ENCODE measurements around the gene MX1.

MX1 gene

DNA sequence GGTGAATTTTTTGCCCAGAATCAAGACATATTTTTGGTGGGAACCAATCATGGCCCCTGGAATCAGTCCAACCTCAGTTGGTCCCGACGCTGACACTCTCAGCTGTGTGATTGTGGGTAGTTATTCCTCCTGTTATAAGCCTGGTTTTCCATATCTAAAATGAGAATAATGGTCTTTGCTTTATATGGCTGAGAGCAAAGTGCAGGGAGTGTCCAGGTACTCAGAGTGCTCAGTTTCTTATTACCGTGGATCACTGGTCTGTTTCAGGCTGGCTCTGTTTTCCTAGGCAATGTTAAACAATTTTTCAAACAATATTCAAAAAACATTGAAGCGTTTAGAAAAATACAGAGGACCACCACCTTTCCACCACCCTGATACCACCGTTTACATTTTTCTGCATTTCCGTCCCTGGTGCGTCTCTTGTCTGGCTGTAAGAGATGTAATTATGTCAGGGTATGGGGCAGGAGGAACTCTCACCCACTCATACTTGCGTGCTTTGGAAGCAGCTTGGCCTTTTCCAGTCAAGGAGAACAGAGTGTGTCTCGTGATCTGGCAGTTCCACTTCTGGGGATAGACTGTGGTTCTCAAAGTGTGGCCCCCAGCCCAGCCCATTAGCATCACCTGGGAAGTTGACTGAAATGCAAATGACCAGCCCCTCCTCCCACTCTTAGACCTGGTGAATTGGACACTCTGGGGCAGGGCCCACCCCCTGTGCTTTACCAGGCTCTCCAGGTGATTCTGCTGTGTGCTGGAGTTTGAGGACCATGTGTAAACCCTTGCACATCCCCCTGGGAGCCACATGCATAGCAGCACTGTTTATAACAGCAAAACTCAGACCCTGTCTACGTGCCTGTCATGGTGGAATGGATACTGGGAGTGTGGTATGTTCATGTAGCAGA, 6.8 kb downstream of the MX1 start:
- no peak for DNase-seq (ENCODE audit: low read depth)

DNA sequence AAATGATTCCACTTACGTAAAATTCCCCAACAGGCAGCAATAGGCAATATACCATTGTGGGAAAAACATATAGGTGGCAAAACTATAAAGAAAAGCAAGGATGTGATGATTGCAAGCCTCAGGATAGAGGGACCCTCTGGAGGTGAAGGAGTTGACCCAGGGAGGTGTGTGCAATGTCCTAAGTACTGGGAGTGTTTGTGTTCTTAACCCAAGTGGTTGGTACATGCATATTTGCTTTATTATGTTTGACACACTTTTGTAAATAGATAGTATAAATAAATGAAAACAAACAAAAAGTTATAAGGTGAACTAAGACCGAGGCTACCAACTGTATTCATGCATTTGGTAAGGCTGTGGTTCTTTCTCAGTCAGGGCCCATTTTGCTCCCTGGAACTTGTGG, 7.5 kb downstream of the MX1 start:
- DNase-seq (ENCODE audit: low read depth), result no peak

DNA sequence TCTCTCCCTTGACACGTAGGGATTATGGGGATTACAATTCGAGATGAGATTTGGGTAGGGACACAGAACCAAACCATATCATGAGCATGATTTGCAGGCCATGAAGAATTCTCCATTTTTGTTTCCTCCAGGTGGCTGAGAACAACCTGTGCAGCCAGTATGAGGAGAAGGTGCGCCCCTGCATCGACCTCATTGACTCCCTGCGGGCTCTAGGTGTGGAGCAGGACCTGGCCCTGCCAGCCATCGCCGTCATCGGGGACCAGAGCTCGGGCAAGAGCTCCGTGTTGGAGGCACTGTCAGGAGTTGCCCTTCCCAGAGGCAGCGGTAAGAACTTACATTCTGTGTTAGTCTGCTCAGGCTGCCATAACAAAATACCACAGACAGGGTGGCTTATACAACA, 9.7 kb downstream of the MX1 start:
- no peak for DNase-seq (ENCODE audit: low read depth)

DNA sequence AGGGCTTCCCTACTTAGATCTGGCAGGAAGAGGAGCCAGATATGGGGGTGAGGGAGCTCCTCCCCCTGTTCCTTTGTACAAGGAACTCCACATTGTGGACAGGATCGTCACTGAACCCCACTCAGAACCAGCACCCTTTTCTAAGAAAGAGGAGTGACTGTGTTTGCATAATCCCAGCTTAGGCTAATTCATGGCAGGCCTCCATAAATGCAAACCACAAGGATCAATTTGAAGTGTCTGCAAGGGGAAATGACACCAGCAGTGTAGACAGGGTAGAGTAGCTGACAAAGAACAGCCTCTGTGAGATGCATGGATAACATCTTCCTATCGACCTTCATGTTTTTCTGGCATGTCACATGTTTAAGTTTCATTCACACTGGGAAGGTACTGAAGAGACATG, 11.7 kb downstream of the MX1 start:
- no peak for DNase-seq (ENCODE audit: low read depth)

DNA sequence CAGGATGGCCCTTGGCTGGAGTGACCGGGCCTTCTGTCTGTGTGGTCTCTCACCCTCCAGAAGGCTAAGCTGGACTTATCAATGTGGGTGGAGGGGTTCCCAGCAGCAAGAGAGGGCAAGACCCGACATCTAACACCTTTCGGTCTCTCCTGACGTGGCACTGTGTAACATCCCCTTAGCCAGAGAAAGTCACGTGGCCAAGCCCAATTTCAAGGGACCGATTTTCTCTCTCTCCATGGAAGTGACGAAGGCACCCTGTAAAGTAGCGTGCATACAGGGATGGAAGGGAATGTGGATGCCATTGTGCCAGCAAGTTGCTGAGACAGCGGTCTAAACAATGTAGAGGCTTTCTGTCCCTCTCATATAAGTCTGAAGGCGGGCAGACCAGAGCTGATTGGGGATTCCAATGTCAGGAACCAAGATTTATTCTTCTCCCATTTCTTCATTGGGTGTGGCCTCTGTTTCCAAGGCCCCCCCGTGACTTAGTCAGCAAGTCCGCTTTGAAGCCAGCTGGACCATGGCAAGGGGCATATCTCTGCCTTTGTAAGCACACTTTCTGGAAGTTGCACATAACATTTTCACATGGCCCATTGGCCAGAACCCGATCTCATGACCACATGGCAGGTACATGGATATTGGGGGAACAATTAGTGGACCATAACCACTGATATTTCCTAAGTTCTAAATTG, 12.5 kb downstream of the MX1 start:
- DNase-seq (ENCODE audit: low read depth), result no peak

DNA sequence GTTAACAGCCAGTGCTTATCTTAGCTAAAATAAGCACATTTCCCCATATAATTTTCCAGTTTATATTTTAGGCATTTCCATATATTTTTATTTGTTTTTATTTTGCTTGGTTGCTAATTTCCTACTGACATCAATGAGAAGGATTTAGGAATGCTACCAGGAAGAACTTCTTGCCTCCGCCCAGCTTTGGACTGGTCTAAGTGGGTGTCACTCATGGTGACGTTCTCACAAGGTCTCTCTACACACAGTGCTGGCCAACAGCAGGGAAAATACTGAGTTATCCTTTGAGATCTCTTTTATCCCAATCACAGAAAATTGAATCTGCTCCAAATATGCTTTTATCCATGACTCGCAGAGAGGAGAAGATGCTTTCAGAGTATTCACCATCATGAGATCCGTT, 13.2 kb downstream of the MX1 start:
- DNase-seq (ENCODE audit: low read depth), result no peak

DNA sequence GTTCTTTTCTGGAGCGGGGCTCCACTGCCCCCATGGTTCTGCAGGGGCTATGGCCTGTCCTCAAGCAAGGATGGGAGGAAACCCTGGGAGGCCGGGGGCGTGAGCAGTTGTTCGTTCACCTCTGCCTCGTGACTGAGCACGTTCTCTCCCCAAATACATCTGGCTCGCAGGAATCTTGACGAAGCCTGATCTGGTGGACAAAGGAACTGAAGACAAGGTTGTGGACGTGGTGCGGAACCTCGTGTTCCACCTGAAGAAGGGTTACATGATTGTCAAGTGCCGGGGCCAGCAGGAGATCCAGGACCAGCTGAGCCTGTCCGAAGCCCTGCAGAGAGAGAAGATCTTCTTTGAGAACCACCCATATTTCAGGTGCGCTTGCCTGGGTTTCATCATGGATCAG, 15.5 kb downstream of the MX1 start:
- DNase-seq (ENCODE audit: low read depth), result no peak

DNA sequence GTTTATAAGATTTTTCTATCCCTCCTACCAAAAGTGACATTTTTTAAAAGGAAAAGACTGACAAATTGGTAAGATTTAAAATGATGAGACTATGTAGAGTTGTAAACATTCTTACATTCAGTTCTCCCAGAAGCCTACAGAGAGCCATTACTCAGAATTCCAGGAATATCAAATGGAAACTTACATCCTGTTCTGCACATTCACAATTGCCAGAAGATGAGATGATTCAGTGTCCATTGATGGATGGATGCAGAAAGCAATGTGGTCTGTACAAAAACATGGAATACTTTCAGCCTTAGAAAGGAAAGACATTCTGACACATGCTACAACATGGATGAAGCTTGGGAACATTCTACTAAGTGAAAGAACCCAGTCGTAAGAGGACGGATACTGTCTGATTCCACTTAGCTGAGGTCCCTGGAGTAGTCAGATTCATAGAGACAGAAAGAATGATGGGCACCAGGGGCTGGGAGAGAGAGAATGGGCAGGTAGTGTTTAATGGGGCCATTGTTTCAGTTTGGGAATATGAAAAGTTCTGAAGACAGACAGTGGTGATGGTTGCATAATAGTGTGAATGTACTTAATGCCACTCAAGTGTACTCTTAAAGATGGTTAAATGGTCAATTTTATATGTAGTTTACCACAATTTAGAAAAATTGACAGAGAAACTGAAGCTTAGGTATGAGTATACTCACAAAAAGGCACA, 16.6 kb downstream of the MX1 start:
- DNase-seq (ENCODE audit: low read depth), result no peak

DNA sequence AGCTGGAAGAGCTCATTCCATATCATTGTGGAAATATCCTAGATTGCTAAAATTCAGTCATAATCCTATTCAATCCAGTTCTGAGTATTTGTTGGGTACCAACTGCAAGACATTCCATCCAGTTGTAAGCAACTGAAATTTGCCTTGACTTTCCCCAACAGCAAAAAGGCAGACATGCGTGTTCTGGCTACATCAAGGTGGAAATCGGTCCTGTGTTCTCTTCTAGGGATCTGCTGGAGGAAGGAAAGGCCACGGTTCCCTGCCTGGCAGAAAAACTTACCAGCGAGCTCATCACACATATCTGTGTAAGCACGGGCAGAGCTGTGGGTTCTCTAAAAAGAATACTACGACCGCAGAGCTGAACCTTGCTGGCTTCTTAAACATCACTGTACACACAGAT, 17.5 kb downstream of the MX1 start:
- DNase-seq (ENCODE audit: low read depth), result no peak

DNA sequence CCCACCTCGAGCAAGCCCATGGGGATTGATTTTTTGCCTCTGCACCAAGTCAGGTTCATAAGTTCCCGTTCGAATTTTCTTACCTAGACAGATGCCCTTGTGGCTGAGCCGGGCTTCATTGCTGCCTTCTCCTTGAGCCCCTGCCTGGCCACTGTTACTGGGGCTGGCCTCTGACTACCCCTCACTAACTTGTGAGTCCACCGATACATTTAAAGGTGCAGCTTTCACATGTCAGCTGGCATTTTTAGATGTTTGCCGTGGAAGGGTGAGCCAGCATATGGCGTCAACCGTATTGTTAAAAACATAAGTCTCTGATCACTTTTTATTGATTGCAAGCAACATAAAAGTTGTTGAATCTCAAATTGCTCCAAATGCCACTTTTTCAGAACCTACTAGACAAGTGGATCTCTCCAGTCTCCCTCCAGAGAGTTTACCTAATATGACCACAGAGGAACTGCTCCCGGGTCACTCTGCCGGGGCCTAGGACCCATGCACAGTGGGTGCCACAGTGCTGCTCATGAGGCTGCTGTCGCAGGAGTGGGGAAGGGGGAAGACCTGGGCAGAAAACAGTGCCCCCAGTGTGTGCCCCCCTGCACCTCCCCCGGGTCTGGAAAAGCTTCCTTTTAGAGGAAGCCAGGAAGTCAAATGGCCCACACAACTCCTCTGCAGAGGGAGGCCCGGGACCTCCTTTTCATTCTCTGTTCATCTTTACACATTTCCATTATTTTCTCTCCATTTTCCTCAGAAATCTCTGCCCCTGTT, 18.8 kb downstream of the MX1 start:
- no peak for DNase-seq (ENCODE audit: low read depth)

DNA sequence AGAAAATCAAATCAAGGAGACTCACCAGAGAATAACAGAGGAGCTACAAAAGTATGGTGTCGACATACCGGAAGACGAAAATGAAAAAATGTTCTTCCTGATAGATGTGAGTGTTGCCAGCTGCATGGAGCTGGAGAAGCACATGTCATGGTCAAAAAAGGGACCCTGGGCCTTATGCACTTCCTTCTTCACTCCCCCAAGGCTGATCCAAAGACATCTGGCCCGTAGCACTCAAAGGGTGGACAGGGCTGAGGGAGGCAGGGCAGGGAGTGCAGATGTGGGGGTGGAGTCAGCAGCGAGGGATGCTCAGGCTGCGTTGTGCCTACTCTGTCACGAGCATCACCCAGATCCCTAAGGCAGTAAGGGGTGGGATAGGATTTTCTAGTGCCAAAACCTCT, 19.4 kb downstream of the MX1 start:
- DNase-seq (ENCODE audit: low read depth), result no peak

DNA sequence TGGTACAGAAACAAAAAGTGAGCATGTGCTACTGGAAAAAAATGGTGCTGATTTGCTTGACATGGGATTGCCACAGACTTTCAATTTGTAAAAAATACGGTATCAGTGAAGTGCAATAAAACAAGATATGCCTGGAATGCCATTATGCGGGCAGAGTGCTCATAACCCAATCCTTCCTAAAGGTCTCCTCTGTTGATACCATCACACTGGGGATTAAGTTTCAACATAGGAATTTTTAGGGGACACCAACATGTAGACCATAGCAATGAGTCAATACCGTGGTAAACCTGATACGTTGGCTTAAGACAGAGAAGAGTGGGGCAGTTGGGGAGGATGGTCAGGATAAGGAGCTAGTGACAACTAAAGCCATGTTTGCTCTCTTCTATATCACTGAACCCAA, 20.5 kb downstream of the MX1 start:
- DNase-seq (ENCODE audit: low read depth), result no peak

DNA sequence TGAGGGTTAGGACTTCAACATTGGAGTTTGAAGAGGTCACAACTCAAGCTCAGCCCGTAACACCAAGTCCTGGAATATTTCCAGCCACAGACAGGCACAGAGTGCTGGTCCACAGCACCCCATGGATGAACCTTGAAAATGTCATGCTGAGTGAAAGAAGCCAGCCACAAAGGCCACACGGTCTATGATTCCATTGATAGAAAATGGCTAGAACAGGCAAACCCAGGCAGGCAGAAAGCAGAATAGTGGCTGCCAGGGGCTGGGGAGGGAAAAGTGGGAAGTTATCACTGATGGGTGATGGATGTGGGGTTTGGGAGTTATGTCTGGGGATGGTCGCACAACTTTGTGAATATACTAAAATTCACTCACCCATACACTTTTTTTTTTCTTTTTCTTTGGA, 21.3 kb downstream of the MX1 start:
- no peak for DNase-seq (ENCODE audit: low read depth)

DNA sequence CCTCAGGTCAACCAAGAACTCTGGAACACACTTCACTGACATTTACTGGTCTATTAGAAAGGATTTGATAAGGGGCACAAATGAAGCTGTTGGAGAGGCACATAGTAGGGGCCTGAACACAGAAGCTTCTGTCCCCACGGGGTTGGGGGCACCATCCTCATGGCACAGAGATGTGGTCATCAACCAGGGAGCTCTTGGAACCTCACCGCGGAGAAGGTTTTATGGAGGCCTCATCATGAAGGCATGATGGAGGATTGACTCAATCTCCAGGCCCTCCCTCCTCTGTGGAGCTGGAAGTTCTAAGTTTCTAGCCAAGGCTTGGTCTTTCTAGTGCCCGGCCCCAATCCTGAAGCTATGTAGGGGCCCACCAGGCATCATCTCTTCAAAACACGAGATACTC, 23.6 kb downstream of the MX1 start:
- no peak for DNase-seq (ENCODE audit: low read depth)

DNA sequence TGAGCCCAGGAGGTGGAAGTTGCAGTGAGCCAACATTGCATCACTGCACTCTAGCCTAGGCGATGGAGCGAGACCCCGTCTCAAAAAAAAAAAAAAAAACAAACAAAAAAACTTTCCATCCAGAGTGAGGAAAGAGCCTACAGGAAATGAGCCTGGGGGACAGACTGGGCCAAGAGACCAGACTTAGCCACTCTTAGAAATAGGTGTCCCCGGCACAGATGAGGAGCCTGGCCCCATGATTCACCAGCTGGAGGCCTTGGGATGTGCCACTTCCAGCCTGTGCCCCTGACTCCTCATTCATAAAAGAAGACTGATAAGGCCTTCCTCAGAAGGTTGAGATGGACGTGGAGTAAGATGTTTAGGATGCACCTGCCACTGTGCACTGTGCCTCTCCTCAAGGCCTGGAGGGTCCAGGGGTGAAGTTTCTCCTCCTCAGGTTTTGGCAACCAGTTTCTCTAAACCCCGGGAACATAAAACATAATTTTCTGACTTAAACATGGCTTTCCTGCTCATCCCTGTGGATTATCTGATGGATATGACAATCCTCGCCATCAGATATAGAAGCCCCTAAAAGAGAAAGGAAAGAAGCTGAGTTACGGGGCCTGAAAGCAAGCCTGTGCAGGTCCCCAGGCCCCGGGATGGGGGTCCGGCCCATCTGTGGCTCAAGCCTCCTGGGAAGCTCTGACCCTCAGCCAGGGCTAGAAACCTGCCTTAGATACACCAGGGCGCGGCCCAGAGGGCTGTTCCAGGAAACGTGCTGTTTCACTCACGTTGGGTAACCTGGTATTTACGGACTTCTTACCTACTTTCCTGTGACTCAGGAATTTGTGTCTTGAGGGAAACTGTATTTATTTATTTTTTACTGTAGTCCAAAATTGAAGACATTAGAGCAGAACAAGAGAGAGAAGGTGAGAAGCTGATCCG, 26.0 kb downstream of the MX1 start:
- DNase-seq (ENCODE audit: low read depth), result no peak

DNA sequence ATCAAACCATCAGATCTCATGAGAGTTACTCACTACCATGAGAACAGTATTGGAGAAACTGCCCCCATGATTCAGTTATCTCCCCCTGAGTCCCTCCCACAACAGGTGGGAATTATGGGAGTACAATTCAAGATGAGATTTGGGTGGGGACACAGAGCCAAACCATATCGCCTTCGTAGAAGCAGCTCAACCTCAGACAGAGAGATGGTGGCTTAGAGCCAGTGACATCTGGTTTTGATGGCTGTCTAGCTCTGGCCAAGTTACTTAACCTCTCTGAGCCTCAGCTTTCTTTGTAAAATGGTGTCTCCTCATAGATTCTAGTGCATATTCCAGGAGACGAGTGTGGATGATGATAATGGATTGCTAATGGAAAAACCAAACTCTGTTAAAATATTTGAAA, 27.2 kb downstream of the MX1 start:
- no peak for DNase-seq (ENCODE audit: low read depth)

DNA sequence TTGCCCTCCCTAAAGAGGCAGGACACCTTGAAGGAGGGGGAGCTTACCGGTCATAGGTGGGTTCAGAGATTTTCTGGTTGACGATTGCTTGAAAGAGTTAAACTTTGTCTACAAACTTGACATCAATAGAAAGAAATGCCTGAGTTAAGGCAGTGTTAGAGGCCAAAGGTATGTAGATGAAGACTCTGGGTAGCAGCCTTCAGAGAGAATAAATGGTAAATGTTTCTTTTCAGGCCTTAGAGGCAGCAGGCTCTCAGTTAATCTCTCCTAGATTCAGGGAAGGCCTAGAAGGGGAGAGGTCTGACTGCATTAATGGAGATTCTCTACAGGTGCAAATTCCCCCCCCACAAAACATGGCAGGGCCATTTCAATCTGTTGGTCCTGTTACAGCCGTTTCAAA, 27.7 kb downstream of the MX1 start:
- no peak for DNase-seq (ENCODE audit: low read depth)

DNA sequence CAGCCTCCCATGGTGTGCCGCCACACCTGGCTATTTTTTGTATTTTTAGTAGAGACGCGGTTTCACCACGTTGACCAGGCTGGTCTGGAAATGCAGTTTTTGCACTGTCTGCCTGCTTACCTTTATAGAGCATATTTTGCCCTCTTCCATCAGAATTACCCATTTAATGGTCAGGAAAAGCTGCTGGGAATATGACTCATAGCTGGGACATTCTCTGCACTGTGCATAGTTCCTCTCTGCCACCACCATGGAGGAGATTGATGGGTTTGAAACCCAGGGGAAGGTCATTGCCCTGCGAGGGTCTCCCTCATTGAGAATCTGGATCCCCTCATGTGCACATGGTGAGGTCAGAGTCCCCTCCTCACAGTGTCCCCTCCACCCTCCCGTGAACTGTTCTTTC, 32.1 kb downstream of the MX1 start:
- no peak for DNase-seq (ENCODE audit: low read depth)

DNA sequence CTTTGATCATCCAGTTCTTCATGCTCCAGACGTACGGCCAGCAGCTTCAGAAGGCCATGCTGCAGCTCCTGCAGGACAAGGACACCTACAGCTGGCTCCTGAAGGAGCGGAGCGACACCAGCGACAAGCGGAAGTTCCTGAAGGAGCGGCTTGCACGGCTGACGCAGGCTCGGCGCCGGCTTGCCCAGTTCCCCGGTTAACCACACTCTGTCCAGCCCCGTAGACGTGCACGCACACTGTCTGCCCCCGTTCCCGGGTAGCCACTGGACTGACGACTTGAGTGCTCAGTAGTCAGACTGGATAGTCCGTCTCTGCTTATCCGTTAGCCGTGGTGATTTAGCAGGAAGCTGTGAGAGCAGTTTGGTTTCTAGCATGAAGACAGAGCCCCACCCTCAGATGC, 32.5 kb downstream of the MX1 start:
- no peak for DNase-seq (ENCODE audit: low read depth)

DNA sequence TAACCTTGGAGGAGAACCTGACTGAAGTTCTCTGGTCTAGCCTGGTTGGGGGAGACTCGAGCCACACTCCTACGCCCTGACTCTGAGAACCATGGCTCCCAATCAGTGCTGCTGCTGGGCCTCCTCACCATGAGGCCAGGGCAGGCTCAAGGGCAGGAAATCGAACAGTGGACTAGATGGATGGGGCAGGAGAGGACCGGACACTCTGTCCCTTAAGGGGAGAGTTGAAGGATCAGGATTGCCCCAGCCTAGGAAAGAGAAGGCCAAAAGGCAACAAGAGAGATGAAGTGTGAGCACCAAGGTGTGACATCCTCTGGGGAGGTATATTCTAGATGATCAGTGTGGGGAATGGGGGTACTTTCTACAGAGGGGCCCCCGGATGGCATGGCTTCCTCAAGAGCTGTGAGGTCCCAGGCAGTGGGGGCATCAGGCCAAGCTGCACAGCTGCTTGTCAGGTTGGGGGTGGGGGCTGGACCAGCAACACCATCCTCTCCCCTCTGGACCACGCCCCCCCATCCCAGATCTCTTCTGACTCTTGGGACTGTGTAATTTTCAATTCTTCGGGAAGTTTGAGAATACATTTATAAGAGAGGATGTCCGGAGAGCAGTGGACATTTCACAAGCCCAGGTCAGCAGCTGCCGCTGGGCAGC, 34.0 kb downstream of the MX1 start:
- no peak for DNase-seq (ENCODE audit: low read depth)
